HepG2 (cell line): ENCODE results near the gene C14orf93. TPM values are rescaled to one million over a fixed set of nuclear protein-coding genes. Genes with fewer than 3 reads are reported as not detected.

Experiments used
- FLYWCH1 ChIP-seq: sonication (generic); formaldehyde crosslinking; IDR thresholded peaks from 2 replicates; pipeline ENCODE4 v1.8.1; 2023; ENCODE audit warnings: mild to moderate bottlenecking, missing genetic modification reagents
- FOXP1 ChIP-seq, 2 experiments: fragments of 450-650 bp in 1 of 2; IDR thresholded peaks; 2 replicates each; pipeline ENCODE4 v1.6.1; 2017 to 2018; ENCODE audit warnings: antibody characterized with exemption in 1 of 2
- GABPB1 ChIP-seq: IDR thresholded peaks from 2 replicates; pipeline ENCODE4 v1.6.1; 2016; ENCODE audit warnings: mild to moderate bottlenecking, missing genetic modification reagents, moderate library complexity, missing compliant biosample characterization
- GMEB2 ChIP-seq: IDR thresholded peaks from 2 replicates; pipeline ENCODE4 v1.6.1; 2016; ENCODE audit warnings: missing biosample characterization, missing genetic modification reagents, low read depth
- HNF4A ChIP-seq: sonication (generic); formaldehyde crosslinking; IDR thresholded peaks from 2 replicates; pipeline ENCODE4 v1.4.0; 2020; ENCODE audit warnings: missing genetic modification reagents
- NFATC3 ChIP-seq: sonication (generic); formaldehyde crosslinking; IDR thresholded peaks from 2 replicates; pipeline ENCODE4 v1.5.1; 2020; ENCODE audit warnings: mild to moderate bottlenecking, missing genetic modification reagents
- PHF20 ChIP-seq: sonication (generic); formaldehyde crosslinking; IDR thresholded peaks from 2 replicates; pipeline ENCODE4 v1.5.0; 2020; ENCODE audit warnings: mild to moderate bottlenecking, missing genetic modification reagents
- RAD21 ChIP-seq: fragments of 450-650 bp; formaldehyde crosslinking; IDR thresholded peaks from 2 replicates; pipeline ENCODE4 v1.5.0; 2020; ENCODE audit warnings: mild to moderate bottlenecking
- RBFOX2 ChIP-seq: fragments of 200-400 bp; formaldehyde crosslinking; IDR thresholded peaks from 2 replicates; pipeline ENCODE4 v1.6.1; 2017; ENCODE audit warnings: low read depth, mild to moderate bottlenecking, low read length
- ZFP1 ChIP-seq: IDR thresholded peaks from 2 replicates; pipeline ENCODE4 v1.6.1; 2016
- ZFP91 ChIP-seq: sonication (generic); formaldehyde crosslinking; IDR thresholded peaks from 2 replicates; pipeline ENCODE4 v1.9.0; 2022; ENCODE audit warnings: missing genetic modification reagents, mild to moderate bottlenecking, borderline replicate concordance
- ZNF138 ChIP-seq: sonication (generic); formaldehyde crosslinking; IDR thresholded peaks from 2 replicates; pipeline ENCODE4 v1.5.0; 2020; ENCODE audit warnings: mild to moderate bottlenecking, low read depth, missing genetic modification reagents
- ZNF207 ChIP-seq: fragments of 450-650 bp; IDR thresholded peaks from 2 replicates; pipeline ENCODE4 v1.6.1; 2016; ENCODE audit warnings: antibody characterized with exemption, borderline replicate concordance
- ZNF3 ChIP-seq: IDR thresholded peaks from 2 replicates; pipeline ENCODE4 v1.7.0; 2017; ENCODE audit warnings: inconsistent platforms
- ZNF777 ChIP-seq: sonication (generic); formaldehyde crosslinking; IDR thresholded peaks from 2 replicates; pipeline ENCODE4 v1.4.0; 2020; ENCODE audit warnings: missing genetic modification reagents
- polyA plus RNA-seq, 8 experiments: library from polyadenylated mRNA; depleted of rRNA in 3 of 8; stranded (reverse) in 7 of 8; unstranded in 1 of 8; fragments of >200 nt; fragmentation: Illumina TruSeq in 4 of 8; extraction: Trizol in 4 of 8; gene quantifications; 2 replicates each; pipeline versions ENCODE4 v1.2.1 to v1.2.3, GENCODE V29; 2011 to 2016; ENCODE audit warnings: low read depth in 4 of 8, missing spikeins in 1 of 8, mixed read lengths in 1 of 8; ENCODE audit not compliant: insufficient read depth in 1 of 8
- total RNA-seq, 5 experiments: library from RNA; depleted of rRNA; stranded (reverse); fragments of >200 nt; fragmentation: Illumina TruSeq; extraction: Trizol; gene quantifications; 2 replicates each; pipeline ENCODE4 v1.2.3, GENCODE V29; 2016; ENCODE audit warnings: low read depth in 1 of 5
- TF ChIP-seq, protein P1 (sequence below): IDR thresholded peaks from 2 replicates; pipeline ENCODE4 v1.6.1; 2016; ENCODE audit warnings: low read depth, missing genetic modification reagents, missing compliant biosample characterization

The C14orf93 gene
- total and polyA plus RNA-seq, 2 of the 13 experiments (the other 11 are each of a cell fraction or from before 2014, with no cell fraction given), result 11.4 to 22.5 TPM

DNA sequence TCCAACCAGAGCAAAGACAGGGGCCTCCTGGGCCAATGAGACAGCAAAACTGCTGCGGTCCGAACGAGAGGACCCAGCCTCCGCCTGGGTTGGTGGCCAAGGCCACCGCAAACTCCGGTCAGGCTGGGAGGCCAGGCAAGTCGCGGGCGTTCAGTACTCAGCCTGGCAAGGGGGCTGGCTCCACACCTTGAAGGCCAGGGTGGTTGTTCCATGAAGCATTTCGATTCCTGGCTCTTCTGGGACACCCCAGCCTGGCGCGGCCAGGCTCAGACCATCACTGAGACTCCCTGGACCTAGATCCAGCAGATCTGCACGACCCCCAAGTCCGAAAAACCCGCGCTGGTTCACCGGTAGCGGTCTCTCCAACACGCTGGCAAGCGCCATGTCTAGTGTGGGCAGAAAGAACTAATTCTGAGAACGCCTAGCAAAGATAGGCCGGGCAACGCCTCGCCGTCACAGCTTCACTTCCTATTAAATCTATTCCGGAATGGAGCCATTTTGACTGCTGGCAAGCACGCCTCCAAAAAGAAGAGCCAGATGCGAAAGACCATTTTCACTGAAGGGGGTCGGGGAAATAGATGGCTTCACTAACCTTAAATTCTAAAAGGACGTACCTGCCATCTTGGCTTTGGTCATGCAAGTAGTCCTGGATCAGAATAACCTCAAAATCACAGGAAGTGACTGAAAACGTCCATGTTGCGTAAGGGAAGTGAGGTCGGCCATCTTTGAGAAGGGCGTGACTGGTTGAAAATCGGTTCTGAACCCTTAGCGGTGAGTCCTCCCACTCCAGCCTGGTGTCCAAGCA, 24.8 kb upstream of the C14orf93 start, which contains the start of gene PSMB5 (continued):
- TF ChIP-seq RAD21 (CRISPR knock-in tag), result peak; percentile 49; the same call in 1 of the 2 replicates
- TF ChIP-seq, protein P1, sequence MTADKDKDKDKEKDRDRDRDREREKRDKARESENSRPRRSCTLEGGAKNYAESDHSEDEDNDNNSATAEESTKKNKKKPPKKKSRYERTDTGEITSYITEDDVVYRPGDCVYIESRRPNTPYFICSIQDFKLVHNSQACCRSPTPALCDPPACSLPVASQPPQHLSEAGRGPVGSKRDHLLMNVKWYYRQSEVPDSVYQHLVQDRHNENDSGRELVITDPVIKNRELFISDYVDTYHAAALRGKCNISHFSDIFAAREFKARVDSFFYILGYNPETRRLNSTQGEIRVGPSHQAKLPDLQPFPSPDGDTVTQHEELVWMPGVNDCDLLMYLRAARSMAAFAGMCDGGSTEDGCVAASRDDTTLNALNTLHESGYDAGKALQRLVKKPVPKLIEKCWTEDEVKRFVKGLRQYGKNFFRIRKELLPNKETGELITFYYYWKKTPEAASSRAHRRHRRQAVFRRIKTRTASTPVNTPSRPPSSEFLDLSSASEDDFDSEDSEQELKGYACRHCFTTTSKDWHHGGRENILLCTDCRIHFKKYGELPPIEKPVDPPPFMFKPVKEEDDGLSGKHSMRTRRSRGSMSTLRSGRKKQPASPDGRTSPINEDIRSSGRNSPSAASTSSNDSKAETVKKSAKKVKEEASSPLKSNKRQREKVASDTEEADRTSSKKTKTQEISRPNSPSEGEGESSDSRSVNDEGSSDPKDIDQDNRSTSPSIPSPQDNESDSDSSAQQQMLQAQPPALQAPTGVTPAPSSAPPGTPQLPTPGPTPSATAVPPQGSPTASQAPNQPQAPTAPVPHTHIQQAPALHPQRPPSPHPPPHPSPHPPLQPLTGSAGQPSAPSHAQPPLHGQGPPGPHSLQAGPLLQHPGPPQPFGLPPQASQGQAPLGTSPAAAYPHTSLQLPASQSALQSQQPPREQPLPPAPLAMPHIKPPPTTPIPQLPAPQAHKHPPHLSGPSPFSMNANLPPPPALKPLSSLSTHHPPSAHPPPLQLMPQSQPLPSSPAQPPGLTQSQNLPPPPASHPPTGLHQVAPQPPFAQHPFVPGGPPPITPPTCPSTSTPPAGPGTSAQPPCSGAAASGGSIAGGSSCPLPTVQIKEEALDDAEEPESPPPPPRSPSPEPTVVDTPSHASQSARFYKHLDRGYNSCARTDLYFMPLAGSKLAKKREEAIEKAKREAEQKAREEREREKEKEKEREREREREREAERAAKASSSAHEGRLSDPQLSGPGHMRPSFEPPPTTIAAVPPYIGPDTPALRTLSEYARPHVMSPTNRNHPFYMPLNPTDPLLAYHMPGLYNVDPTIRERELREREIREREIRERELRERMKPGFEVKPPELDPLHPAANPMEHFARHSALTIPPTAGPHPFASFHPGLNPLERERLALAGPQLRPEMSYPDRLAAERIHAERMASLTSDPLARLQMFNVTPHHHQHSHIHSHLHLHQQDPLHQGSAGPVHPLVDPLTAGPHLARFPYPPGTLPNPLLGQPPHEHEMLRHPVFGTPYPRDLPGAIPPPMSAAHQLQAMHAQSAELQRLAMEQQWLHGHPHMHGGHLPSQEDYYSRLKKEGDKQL (CRISPR knock-in tag), result peak; percentile 45
- TF ChIP-seq NFATC3, result no peak; the same call in 1 of the 2 replicates
- TF ChIP-seq PHF20 (CRISPR knock-in tag), result peak; percentile 93
- TF ChIP-seq FOXP1 (IDR thresholded peaks at IDR 0.05), result no peak
- no peak; the same call in none of the 2 replicates for TF ChIP-seq FOXP1 (CRISPR knock-in tag; IDR thresholded peaks at IDR 0.05)
- TF ChIP-seq HNF4A (CRISPR knock-in tag), result peak; percentile 7; the same call in 1 of the 2 replicates
- peak; percentile 88 for TF ChIP-seq ZFP91 (CRISPR knock-in tag)
- TF ChIP-seq FLYWCH1 (CRISPR knock-in tag), result no peak
- peak; percentile 74 for TF ChIP-seq ZFP1 (CRISPR knock-in tag)
- peak; percentile 88 for TF ChIP-seq RBFOX2
- TF ChIP-seq ZNF3 (CRISPR knock-in tag), result no peak; the same call in none of the 2 replicates
- TF ChIP-seq GMEB2 (CRISPR knock-in tag), result peak; percentile 97
- peak; percentile 46; the same call in 1 of the 2 replicates for TF ChIP-seq ZNF777 (CRISPR knock-in tag)
- peak; percentile 96 for TF ChIP-seq GABPB1 (CRISPR knock-in tag)
- TF ChIP-seq ZNF138 (CRISPR knock-in tag), result peak; percentile 27; the same call in 1 of the 2 replicates
- TF ChIP-seq ZNF207, result no peak
